Measurements from ENCODE around the gene BEND3. TPM values are rescaled to one million over a fixed set of nuclear protein-coding genes. Genes with fewer than 3 reads are reported as not detected.
"Not testable (repeated sequence)": the region's sequence is repeated elsewhere in the genome, so short reads cannot be mapped to it uniquely, and the experiment has no call there.

The BEND3 gene
- total RNA-seq, 1 donor from 2014 or later, result 4.2 TPM

DNA sequence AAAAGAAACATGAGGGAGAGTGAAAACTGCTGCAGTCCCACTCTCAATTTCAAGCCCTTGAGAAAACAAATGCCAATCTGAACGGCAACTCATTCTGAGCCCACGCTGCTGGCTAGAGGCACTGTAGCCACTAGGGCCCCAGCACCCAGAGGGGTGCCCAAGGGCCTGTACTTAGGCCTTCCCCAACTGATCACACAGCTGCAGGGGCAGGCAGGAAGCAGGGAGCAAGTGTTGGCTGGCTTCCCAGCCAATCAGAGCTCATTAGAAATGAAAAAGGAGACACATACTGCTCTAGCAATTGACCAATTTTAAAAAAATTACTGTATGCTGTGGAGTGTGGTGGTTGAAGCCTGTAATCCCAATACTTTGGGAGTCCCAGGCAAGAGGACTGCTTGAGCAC is 3.7 kb upstream of the BEND3 start:
- no peaks in the 10 kb centered on the region for H3K36me3 ChIP-seq
- DNase-seq (ENCODE audit: low spot score in 2 of 2), result no peak
- H3K27me3 ChIP-seq, result no peaks in the 10 kb centered on the region
- H3K27ac ChIP-seq, result no peak overlapping the region
- no peaks in the 10 kb centered on the region for H3K9me3 ChIP-seq
- no peak overlapping the region for H3K4me3 ChIP-seq
- TF ChIP-seq, protein P1, sequence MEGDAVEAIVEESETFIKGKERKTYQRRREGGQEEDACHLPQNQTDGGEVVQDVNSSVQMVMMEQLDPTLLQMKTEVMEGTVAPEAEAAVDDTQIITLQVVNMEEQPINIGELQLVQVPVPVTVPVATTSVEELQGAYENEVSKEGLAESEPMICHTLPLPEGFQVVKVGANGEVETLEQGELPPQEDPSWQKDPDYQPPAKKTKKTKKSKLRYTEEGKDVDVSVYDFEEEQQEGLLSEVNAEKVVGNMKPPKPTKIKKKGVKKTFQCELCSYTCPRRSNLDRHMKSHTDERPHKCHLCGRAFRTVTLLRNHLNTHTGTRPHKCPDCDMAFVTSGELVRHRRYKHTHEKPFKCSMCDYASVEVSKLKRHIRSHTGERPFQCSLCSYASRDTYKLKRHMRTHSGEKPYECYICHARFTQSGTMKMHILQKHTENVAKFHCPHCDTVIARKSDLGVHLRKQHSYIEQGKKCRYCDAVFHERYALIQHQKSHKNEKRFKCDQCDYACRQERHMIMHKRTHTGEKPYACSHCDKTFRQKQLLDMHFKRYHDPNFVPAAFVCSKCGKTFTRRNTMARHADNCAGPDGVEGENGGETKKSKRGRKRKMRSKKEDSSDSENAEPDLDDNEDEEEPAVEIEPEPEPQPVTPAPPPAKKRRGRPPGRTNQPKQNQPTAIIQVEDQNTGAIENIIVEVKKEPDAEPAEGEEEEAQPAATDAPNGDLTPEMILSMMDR (IDR thresholded peaks at IDR 0.05), result no peak
- peaks cover 3 to 5% of the 10 kb centered on the region in 2 donors for H3K4me1 ChIP-seq
- intact Hi-C loops (cut with DNase I), result loop anchor here (10.0 kb wide), 1 partner anchor 376 kb away; the partner anchor contains the start of gene SOBP

DNA sequence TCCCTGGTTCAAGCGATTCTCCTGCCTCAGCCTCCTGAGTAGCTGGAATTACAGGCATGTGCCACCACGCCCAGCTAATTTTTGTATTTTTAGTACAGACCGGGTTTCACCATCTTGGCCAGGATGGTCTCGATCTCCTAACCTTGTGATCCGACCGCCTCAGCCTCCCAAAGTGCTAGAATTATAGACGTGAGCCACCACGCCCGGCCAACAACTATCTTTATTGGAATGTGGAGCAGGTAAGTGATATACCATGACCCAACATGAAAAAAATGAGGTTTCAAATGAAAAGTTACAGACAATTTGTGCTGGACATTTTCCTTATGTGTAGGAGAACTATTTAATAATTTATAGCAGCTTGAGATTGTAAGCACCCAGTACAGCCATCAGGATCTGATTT is 3.2 kb upstream of the BEND3 start:
- not testable (repeated sequence) for H3K27me3 ChIP-seq; H3K9me3 ChIP-seq; H3K4me1 ChIP-seq; H3K4me3 ChIP-seq; H3K27ac ChIP-seq; H3K36me3 ChIP-seq; DNase-seq (ENCODE audit: low spot score in 2 of 2)
- intact Hi-C loops (cut with DNase I), result loop anchor here (10.0 kb wide), 1 partner anchor 376 kb away; the partner anchor contains the start of gene SOBP

DNA sequence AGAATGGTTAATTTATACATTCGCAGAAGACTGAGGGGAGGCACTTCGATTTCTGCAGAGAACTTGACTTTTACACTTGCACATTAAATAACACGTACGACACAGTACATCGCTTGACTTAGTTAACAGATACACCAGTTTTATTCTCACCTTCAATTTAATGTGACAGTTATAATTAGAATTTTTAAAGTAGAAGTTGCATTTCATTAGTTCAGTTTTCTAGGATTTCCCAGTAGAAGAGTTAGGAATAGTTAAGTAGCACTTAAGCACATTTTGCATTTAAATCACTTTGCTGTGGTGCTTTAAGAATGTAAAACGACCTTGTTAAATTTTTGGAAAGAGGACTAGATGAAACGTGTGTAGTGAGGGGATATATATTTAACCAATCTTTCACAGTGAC is 1.6 kb upstream of the BEND3 start:
- intact Hi-C loops (cut with DNase I), result loop anchor here (10.0 kb wide), 1 partner anchor 378 kb away; the partner anchor contains the start of gene SOBP
- Histone ChIP-seq H3K27ac (no peak overlapping the region), H3K27me3 (no peaks in the 10 kb centered on the region), H3K4me3 (peak overlapping the region in 1 of 2 donors; percentile 97), H3K36me3 (no peaks in the 10 kb centered on the region), H3K4me1 (peaks cover 9 to 11% of the 10 kb centered on the region in 2 donors), H3K9me3 (no peaks in the 10 kb centered on the region)
- TF ChIP-seq, protein P1 (IDR thresholded peaks at IDR 0.05), result no peak
- DNase-seq (ENCODE audit: low spot score in 2 of 2), result no peak

DNA sequence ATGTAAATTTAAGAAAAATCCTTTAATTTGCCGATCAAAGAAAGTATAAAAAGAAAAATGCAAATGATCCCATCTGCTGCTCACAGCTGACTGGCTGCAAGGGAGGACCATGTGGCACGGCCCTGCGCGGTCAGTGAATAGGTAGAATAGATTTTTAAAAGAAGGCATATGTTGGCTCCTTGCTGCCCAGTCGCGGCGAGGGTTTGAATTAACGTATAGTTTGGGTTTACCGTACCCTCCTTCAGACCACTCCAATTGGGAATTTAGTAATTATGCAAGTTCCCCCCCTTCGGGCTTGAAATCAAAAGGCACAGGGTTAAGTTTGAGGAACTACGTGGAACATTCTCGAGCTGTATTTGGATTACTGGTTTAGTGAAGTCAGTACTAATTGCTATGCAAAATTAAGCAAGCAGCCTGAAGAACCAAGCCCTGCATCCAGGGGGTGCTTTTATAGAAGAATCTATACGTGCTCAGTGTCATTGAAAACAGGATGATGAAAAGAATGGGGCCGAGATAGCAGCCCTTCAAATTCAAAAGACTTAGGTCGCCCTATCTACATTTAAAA is 1.1 kb upstream of the BEND3 start:
- peak in 1 of 2 donors; percentile 61 for DNase-seq (ENCODE audit: low spot score in 2 of 2)
- Histone ChIP-seq H3K9me3 (no peaks in the 10 kb centered on the region), H3K27me3 (no peaks in the 10 kb centered on the region), H3K4me3 (peak overlapping the region; percentile 90 to 97), H3K4me1 (peaks cover 9 to 11% of the 10 kb centered on the region in 2 donors), H3K27ac (no peak overlapping the region), H3K36me3 (no peaks in the 10 kb centered on the region)
- intact Hi-C loops (cut with DNase I), result loop anchor here (10.0 kb wide), 1 partner anchor 378 kb away; the partner anchor contains the start of gene SOBP
- TF ChIP-seq, protein P1 (IDR thresholded peaks at IDR 0.05), result no peak

DNA sequence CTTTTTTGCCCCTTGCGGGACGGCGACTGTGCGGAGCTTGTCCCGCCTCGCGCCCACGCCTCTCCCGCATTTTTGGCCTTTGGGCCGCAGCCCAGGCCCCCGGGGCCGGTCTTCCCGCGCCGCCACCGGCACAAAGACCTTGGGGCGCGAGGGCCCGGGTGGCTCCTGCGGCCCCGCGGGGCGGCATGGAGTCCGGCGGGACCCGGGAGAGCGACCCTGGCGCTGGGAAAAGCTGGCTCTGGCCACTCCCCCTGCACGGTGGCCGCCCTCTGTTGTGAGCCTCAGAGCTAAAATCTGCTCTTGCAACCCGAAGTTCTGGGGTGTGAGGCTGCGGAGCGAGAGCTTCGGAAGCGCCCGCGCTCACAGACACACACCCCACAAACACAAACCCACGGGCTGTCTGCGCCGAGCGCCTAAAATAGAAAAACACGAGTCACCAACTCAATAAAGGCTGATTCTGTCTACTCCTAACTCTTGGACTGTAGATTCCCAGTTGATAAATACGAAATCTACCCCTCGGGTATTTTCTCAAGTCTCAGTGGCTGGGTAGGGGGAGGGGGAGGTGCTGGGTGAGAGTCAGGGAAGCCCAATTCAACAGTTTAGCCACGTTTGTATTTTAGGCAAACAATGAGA is 496 bp upstream of the BEND3 start:
- TF ChIP-seq, protein P1 (IDR thresholded peaks at IDR 0.05), result no peak
- intact Hi-C loops (cut with DNase I), result loop anchor here (10.0 kb wide), 1 partner anchor 379 kb away; the partner anchor contains the start of gene SOBP
- Histone ChIP-seq H3K36me3 (no peaks in the 10 kb centered on the region), H3K9me3 (no peaks in the 10 kb centered on the region), H3K27ac (peak overlapping the region in 1 of 2 donors; percentile 68), H3K4me3 (peak overlapping the region; percentile 90 to 97), H3K27me3 (no peaks in the 10 kb centered on the region), H3K4me1 (peaks cover 9 to 11% of the 10 kb centered on the region in 2 donors)
- peak in 1 of 2 donors; percentile 59 for DNase-seq (ENCODE audit: low spot score in 2 of 2)

All from ascending aorta (tissue), 2 donors.